ENCODE results near the gene RASD2.

RASD2 gene

DNA sequence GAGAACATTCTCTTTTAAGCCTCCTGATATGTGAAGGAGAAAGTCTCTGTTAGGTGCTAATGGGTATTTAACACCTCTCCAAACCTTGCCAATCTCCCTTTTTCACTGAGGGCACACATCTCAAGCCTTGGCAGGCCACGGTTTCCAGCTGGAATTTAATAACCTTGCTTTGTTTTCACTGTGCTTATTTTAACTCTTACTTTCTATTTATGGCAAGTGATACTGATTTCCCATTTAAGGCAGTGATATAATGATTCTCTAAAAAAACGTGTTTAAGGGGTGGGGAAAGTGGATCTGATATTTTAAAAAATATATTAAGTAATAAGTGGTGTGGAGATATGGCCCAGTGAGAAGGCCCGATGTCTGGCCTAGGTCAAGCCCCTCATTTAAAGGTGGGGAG, 1.1 kb upstream of the RASD2 start:
- no peak for DNase-seq (ENCODE audit: extremely low read depth in 1 of 2, low read depth in 1 of 2)

DNA sequence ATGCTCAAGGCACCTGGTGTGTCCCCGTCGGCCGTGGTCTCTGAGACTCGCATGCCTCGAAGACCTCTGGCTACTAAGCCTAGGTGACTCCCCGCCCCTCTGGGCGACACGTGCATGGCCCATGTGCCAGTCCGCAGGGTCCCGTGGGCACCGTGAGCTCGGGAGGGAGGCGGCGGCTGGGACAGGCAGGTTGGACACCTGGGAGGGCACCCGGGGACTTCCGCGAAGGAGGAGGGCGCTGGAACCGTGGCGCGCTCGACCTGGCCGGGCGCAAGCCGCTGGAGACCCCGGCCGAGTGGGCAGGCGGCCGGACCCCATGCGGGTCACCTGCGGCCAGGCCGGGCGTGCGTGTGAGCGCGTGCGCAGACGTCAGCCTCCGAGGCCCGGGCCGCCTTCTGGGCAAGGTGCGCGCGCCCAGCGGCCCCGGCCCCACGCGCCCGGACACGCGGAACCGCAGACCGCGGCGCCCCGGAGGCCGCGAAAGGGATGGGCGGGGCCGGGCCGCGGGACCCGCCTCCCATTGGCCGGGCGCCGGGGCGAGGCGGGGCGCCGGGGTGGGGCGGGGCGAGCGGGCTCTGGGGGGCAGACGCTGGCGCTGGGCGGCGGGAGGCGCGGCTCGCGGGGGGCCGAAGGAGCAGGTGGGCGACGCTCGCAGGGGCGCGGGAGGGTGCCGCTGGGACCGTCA, 579 bp upstream of the RASD2 start:
- DNase-seq (ENCODE audit: extremely low read depth in 1 of 2, low read depth in 1 of 2) = peak; percentile 11 to 51

DNA sequence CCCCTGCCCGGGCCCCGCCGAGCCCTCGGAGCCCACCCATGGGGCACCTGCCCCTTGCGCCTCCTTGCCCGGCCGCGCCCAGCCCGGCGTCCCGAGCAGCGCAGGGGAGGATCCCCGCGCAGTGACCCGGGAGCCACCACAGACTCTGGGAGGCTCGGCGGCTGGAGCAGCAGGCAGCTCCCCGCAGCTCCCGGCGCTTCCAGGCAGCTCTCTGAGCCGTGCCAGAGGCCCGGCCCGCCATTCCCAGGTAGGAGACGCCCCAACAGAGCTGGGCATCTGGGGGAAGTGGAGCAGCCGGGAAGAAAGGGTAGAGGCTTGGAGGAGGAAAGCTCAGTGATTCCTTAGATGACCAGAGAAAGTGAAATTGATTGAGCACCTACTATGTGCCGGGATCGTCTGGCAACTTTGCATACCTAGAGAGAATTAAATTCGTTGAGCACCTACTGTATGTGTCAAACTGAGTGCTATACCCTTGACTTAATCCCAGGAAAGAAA, 670 bp downstream of the RASD2 start:
- no peak for DNase-seq (ENCODE audit: extremely low read depth in 1 of 2, low read depth in 1 of 2)

DNA sequence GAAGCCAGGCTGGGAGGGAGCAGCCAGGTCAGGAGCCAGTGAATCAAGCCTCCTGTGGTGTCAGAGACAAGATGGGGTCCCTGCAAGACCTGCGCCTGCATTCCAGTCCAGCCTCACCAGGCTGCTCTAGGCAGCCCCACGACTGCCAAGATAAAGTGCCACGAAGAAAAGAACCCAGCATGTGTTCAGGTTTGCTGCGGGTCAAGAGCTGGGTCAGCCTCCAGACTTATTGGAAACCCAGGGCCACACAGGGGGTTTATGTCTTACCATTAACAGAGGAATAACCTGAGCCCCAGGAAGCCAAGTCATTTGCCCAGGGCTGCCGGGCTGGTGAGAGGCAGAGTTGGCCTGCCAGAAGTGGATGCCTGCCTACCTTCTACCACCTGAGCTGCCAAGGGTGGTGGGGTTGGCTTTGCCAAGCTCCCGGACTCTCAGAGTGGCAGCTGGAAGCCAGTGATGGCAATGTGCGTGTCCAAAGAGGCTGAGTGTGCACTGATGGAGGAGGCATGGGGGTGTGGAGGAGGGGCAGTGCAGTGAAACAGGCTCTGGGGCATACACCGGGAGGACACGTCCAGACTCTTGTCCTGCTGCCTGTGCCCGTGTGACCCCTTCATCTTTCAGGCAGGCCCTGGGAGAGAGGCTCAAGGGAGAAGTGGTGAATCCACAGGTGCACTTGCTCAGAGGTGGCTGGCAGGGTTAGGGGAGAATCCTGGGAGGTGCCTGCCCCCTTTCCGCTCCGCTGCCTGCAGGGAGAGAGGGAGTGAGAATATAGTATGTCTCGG, 1.7 kb downstream of the RASD2 start:
- DNase-seq (ENCODE audit: extremely low read depth in 1 of 2, low read depth in 1 of 2) = no peak

DNA sequence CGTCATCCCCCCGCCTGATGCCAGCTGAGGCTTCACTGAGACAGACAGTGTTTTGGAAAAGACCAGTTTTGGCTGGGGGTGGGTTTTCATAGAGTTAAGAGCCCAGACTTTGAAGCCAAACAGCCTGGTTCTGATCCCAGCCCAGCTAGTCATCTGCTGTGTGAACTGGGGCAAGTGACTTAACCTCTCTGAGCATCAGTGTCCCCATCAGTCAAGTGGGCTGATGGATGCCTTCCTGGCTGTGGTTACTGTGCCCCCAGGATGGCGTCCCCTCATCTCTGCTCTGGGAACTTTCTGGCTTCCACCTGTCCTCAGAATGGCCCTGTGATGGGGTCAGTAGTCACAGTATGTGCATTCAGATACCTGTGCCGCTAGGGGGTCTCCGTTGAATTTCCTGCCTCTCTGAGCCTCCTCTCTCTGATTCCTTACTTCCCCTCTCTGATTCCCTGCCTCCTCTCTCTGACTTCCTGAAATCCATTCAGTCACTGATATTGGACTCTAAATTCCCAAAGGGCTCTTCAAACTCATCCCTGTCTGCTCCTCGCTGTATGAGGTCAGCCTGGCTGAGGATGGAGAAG, 2.4 kb downstream of the RASD2 start:
- DNase-seq (ENCODE audit: extremely low read depth in 1 of 2, low read depth in 1 of 2) = no peak

DNA sequence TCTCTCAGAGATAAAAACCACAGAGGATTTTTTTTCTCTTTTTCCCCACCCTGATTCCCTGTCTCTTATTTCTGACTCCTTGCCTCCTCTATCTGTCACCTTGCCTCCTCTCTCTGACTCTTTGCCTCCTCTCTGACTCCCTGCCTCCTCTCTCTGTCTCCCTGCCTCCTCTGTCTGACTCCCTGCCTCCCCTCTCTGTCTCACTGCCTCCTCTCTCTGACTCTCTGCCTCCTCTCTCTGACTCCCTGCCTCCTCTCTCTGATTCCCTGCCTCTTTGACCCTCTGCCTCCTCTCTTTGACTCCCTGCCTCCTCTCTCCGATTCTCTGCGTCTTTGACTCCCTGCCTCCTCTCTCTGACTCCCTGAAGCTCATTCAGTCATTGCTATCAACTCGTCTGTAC, 3.1 kb downstream of the RASD2 start:
- no peak for DNase-seq (ENCODE audit: extremely low read depth in 1 of 2, low read depth in 1 of 2)

DNA sequence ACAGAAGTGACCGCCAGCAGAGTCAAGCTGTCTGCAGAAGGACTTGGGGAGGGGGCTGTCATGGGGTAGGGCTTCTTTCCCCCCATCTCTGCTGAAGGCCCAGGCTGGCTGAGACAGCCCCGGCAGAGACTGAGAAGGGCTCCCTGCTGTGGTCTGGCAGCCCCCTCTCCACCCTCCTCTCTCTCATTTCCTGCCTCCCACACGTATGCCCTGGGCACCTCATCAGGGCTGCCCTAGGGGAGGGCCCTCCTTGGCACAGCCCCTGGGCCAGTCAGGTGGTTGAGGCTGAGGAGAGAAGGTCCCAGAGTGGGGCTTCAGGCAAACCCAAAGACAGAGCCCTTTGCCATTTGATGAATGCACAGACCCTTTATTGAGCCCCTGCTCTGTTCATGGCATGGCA, 3.6 kb downstream of the RASD2 start:
- no peak for DNase-seq (ENCODE audit: extremely low read depth in 1 of 2, low read depth in 1 of 2)

DNA sequence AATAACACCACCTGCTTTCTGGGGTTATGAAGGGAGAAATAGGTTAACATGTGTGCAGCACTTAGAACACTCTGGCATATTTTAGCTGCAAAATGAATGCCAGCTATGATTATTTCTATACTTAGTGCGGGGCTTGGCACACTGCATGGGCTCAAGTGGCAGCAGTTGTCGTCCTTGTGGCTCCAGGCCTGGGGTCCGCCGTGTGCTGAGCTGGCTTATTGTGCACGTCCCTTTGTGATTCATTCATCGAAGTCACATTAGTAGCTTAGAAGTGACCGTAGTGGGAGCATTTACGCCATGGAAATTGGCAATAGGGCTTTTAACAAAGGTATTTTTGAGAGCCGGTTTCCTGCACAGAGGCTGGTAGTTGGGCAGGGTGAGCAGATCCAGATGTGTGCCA, 4.2 kb downstream of the RASD2 start:
- DNase-seq (ENCODE audit: extremely low read depth in 1 of 2, low read depth in 1 of 2) = no peak

DNA sequence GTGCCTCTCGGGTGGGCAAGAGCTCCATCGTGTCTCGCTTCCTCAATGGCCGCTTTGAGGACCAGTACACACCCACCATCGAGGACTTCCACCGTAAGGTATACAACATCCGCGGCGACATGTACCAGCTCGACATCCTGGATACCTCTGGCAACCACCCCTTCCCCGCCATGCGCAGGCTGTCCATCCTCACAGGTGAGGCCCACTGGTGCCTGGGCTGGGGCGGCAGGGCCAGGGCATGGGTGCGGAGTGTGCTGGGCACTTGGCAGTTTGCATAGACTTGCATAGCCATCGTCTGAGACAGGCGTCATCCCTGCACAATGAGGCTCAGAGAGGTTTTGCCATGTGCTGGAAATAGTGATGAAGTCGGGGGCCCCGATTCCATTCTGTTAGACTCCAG, 6.3 kb downstream of the RASD2 start:
- DNase-seq (ENCODE audit: extremely low read depth in 1 of 2, low read depth in 1 of 2) = no peak

DNA sequence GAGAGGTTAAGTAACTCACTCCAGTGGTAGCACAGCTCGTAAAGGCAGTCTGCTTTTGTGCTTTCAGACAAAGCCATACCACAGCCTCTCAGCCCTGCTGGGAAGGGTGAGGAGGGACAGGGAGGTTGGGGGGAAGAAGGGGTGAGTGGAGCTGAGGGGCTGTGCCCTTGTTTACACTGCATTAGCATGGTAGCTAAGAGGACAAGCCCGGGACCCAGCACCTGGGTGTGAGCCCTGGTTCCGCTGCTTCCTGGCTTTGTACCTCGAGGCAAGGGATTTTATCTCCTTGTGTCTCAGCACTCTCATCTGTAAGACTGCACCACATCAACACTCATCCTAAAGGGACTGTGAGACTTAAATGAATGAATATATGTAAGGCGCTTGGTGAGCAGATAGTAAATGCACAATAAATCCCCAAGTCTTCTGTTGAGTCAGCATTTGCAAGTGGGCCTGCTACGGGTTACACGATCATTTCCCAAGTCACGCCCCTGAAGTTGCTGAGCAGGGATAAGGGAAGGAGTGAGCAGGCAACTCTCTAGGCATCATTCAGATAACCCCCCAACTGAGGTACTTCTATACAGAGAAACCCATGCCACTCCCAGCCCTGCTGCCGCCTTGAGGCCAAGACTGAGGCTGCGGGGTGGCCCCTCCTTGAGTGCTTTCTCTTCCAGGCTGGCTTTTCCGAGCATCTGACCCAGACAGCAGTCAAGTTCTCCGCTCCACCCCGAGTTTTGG, 7.5 kb downstream of the RASD2 start:
- DNase-seq (ENCODE audit: extremely low read depth in 1 of 2, low read depth in 1 of 2) = no peak

DNA sequence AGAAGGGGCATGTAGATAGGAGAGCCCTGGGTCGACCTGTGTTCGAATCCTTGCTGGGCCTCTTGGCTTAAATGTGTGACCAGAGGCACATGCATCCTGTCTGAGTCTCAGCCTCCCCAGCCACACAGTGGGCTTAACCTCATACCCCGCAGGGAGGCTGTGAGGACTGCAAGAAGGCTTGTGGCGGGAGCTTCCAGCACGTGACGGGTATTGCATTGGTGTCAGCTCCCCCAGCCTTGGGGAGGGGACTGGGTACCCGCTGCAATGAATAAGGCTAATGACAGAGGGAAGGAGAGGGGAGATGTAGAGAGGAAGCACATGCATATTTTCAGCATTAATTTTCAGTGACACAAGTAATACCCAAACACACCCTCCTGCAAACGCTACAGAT, 8.1 kb downstream of the RASD2 start:
- no peak for DNase-seq (ENCODE audit: extremely low read depth in 1 of 2, low read depth in 1 of 2)

DNA sequence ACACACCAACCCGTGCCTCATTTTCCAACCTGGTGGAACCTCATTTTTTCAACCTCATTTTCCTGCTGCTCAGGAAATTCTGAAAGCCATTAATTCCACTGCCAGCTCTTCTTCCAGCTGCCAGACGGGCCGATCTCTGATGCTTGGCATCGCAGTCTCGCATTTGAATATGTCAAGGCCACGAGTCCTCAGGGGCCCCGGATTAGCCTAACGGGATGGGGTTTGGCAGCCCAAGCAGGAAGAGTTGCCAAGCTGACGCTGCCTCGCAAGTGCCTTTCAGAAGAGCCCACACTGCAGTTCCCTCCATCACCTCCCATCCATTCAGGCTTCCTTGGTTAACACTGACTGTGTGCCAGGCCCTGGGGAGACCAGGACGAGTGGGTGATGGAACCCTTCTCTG, 8.7 kb downstream of the RASD2 start:
- no peak for DNase-seq (ENCODE audit: extremely low read depth in 1 of 2, low read depth in 1 of 2)

DNA sequence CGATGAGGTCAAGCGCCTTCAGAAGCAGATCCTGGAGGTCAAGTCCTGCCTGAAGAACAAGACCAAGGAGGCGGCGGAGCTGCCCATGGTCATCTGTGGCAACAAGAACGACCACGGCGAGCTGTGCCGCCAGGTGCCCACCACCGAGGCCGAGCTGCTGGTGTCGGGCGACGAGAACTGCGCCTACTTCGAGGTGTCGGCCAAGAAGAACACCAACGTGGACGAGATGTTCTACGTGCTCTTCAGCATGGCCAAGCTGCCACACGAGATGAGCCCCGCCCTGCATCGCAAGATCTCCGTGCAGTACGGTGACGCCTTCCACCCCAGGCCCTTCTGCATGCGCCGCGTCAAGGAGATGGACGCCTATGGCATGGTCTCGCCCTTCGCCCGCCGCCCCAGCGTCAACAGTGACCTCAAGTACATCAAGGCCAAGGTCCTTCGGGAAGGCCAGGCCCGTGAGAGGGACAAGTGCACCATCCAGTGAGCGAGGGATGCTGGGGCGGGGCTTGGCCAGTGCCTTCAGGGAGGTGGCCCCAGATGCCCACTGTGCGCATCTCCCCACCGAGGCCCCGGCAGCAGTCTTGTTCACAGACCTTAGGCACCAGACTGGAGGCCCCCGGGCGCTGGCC, 11.0 kb downstream of the RASD2 start:
- DNase-seq (ENCODE audit: extremely low read depth in 1 of 2, low read depth in 1 of 2) = no peak

DNA sequence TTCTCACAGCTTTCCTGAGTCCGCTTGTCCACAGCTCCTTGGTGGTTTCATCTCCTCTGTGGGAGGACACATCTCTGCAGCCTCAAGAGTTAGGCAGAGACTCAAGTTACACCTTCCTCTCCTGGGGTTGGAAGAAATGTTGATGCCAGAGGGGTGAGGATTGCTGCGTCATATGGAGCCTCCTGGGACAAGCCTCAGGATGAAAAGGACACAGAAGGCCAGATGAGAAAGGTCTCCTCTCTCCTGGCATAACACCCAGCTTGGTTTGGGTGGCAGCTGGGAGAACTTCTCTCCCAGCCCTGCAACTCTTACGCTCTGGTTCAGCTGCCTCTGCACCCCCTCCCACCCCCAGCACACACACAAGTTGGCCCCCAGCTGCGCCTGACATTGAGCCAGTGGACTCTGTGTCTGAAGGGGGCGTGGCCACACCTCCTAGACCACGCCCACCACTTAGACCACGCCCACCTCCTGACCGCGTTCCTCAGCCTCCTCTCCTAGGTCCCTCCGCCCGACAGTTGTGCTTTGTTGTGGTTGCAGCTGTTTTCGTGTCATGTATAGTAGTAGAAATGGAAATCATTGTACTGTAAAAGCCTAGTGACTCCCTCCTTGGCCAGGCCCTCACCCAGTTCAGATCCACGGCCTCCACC, 11.7 kb downstream of the RASD2 start:
- DNase-seq (ENCODE audit: extremely low read depth in 1 of 2, low read depth in 1 of 2) = peak; percentile 58 to 62

DNA sequence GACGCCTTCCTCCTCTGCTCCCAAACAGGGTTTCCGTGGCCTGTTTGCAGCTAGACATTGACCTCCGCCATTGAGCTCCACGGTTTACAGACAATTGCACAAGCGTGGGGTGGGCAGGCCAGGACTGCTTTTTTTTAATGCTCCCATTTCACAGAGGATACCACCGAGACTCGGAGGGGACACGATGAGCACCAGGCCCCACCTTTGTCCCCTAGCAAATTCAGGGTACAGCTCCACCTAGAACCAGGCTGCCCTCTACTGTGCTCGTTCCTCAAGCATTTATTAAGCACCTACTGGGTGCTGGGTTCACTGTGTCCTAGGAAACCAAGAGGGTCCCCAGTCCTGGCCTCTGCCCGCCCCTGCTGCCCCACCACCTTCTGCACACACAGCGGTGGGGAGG, 12.2 kb downstream of the RASD2 start:
- DNase-seq (ENCODE audit: extremely low read depth in 1 of 2, low read depth in 1 of 2) = no peak

DNA sequence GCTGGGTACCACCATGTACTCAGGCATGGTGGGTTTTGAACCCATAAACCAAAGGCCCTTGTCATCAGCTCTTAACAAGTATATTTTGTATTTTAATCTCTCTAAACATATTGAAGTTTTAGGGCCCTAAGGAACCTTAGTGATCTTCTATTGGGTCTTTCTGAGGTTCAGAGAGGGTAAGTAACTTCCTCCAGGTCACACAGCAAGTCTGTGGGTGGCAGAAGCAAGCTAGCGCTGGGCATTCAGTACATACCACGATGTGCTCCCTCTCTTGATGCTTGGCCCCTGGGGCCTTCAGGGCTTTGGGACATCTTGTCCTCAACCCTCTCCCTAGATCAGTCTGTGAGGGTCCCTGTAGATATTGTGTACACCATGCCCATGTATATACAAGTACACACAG, 12.7 kb downstream of the RASD2 start:
- no peak for DNase-seq (ENCODE audit: extremely low read depth in 1 of 2, low read depth in 1 of 2)

DNA sequence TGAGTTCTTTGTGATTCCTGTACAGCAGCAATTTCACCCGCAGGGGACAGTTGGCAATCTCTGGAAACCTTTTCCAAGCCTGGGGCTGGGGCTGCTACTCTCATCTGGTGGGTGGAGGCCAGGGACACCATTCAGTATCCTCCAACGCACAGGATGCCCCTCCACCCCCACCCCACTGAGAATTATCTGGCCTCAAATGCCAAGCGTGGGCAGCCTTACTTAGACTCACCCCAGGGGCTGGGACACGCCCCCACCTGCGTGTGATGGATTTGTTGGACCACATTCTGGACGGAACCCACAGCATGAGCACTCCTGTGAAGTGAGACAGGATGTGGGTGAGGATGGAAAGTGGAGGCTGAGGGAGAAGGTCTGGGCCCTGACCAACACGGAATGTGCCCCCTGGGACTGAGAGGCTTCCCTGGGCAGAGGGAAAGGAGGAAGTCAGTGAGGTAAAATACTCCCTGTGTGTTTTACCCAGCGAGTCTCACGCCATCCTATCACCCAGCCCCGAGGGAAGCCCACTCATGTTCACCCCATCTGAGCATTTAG, 13.7 kb downstream of the RASD2 start:
- no peak for DNase-seq (ENCODE audit: extremely low read depth in 1 of 2, low read depth in 1 of 2)

DNA sequence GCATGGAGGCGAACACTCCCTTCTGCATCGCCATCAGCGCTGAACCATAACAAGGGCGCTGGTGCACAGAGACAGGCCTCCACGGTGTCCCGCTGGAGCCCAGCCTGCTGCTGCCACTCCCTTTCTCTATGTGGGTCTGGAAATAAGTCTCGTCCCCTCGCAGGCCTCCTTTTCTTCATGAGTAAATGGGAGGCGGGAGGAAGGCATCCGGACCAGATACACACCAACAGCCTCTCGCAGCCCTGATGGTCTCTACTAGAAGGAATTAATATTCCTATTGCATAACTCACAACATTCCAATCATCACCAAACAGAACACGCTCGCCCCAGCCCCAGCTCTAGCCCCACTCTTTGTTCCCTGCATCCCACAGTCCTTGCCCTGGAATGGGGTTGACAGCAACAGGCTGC, 14.9 kb downstream of the RASD2 start:
- DNase-seq (ENCODE audit: extremely low read depth in 1 of 2, low read depth in 1 of 2) = no peak

DNA sequence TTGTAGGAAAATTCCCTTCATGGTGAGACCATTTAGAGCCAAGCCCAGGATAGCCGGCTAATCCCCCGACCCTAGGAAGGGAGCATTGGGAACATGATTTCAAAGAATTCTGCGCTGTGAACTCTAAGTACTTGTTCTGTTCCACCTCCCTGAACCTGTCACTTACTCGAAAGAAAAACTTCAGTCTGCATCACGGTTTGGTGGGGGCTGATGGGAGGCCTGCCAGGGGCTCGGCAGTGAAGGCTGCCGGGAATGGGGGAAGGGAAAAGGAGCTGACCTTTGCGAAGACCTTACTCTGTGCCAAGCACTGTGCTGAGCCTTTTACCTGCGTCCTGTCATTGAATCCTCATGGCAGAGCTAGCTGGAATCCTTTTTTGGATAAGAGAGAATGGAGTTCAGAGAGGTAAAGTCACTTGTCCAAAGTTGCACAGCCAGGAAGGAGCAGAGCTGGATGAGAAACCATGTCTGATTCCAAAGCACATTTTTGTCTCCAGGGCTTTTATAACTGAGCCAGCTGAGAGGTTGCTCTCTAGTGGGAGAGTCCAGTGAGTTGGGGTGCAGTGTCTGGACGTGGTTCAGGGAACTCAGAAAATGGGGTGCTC, 15.4 kb downstream of the RASD2 start:
- no peak for DNase-seq (ENCODE audit: extremely low read depth in 1 of 2, low read depth in 1 of 2)

DNA sequence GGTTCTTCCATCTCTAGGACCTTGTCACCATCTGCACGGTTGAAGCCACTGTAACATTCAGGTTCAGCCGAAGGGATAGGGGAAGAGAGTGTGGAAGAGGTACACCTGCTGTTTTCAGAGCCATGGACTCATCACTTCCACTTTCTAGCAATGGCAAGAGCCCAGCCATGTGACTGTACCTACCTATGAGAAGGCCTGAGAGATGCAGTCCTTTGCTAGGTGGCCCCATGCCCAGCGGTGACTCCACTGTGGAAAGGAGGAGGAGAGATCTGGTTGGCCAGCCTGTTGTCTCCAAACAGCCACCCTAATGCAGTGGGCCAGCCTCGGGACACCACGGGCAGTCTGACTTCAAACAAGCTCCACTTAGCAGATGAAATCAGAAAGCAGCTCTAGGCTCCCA, 16.0 kb downstream of the RASD2 start:
- no peak for DNase-seq (ENCODE audit: extremely low read depth in 1 of 2, low read depth in 1 of 2)
